Stimulated activated CD4-positive, alpha-beta T cell treated with anti-CD3 and anti-CD28 coated beads, Interleukin-12 subunit alpha, Interleukin-12 subunit beta, amount 100 ng/mL, for 4 hours (primary cell): Measurements from ENCODE around the gene TCF23.
"Not testable (repeated sequence)": the region's sequence is repeated elsewhere in the genome, so short reads cannot be mapped to it uniquely, and the experiment has no call there.

Source experiments
- DNase-seq: peaks from one replicate; pipeline ENCODE4 v3.0.0-alpha.2; 2020

TCF23 gene

GRCh38 chr2:27191070-27191829 is 42.4 kb downstream of the TCF23 start:
- DNase-seq, result no peak

GRCh38 chr2:27194538-27195354 is 45.9 kb downstream of the TCF23 start:
- DNase-seq, result no peak

- DNase-seq, result not testable (repeated sequence)
Measured at GRCh38 chr2:27195799-27196198, 47.0 kb downstream of the TCF23 start.

GRCh38 chr2:27198068-27198467 is 49.3 kb downstream of the TCF23 start:
- DNase-seq, result not testable (repeated sequence)

- DNase-seq, result no peak
Measured at GRCh38 chr2:27198627-27199026, 49.8 kb downstream of the TCF23 start.

- no peak for DNase-seq
Measured at GRCh38 chr2:27199241-27199640, 50.4 kb downstream of the TCF23 start.

GRCh38 chr2:27201675-27202074 is 52.9 kb downstream of the TCF23 start:
- no peak for DNase-seq

- no peak for DNase-seq
Measured at GRCh38 chr2:27202854-27203253, 54.0 kb downstream of the TCF23 start.

- no peak for DNase-seq
Measured at GRCh38 chr2:27203741-27204140, 54.9 kb downstream of the TCF23 start.

- DNase-seq, result no peak
Measured at GRCh38 chr2:27204566-27204965, 55.8 kb downstream of the TCF23 start.

GRCh38 chr2:27205206-27205605 is 56.4 kb downstream of the TCF23 start:
- DNase-seq, result no peak

- DNase-seq, result no peak
Measured at GRCh38 chr2:27206346-27206745, 57.5 kb downstream of the TCF23 start.
